Activated T-cell treated with anti-CD3 and anti-CD28 coated beads, Interleukin-2, amount 50 U/mL, for 72 hours (primary cell): Measurements from ENCODE around the gene UROC1. TPM values are rescaled to one million over a fixed set of nuclear protein-coding genes. Genes with fewer than 3 reads are reported as not detected.

ENCODE experiments used
- ATAC-seq, 2 donors: fragments of 150-1000 bp; cut with Tn5 transposase; replicated peaks in 1 of 2; 2 replicates each; pipeline ENCODE4 v1.10.0; 2021; ENCODE audit warnings: moderate library complexity in 2 of 2, mild to moderate bottlenecking in 1 of 2
- DNase-seq, 2 donors: peaks; one replicate each; pipeline ENCODE4 v3.0.0; 2021 to 2022; ENCODE audit warnings: mixed read lengths in 1 of 2
- H3K27ac Mint-ChIP-seq: one replicate; pipeline ENCODE4 v1.8.0; 2022; ENCODE audit warnings: mild to moderate bottlenecking, moderate library complexity, mixed read lengths
- H3K27me3 Mint-ChIP-seq: one replicate; pipeline ENCODE4 v1.8.0; 2022; ENCODE audit warnings: low read depth, mixed read lengths
- H3K36me3 Mint-ChIP-seq, 2 donors: one replicate each; pipeline ENCODE4 v1.8.0; 2022; ENCODE audit warnings: mixed read lengths in 2 of 2, mild to moderate bottlenecking in 1 of 2; ENCODE audit not compliant: insufficient read depth in 2 of 2
- H3K4me1 Mint-ChIP-seq: one replicate; pipeline ENCODE4 v1.8.0; 2022; ENCODE audit warnings: low read depth, mixed read lengths
- H3K4me3 Mint-ChIP-seq, 2 donors: one replicate each; pipeline ENCODE4 v1.8.0; 2022; ENCODE audit warnings: mild to moderate bottlenecking in 2 of 2, mixed read lengths in 2 of 2, moderate library complexity in 2 of 2
- H3K9me3 Mint-ChIP-seq, 2 donors: one replicate each; pipeline ENCODE4 v1.8.0; 2022; ENCODE audit warnings: mixed read lengths in 2 of 2
- total RNA-seq, 2 donors: library from RNA; stranded (reverse); gene quantifications; one replicate each; pipeline ENCODE4 v1.2.3, GENCODE V29; 2022

UROC1 gene
- total RNA-seq, 2 donors from 2014 or later: not detected

- no peaks in the 10 kb centered on the region for H3K36me3 Mint-ChIP-seq
- H3K9me3 Mint-ChIP-seq: no peaks in the 10 kb centered on the region
- H3K4me3 Mint-ChIP-seq: no peak overlapping the region
- DNase-seq: no peak
- H3K27me3 Mint-ChIP-seq: no peaks in the 10 kb centered on the region
- H3K27ac Mint-ChIP-seq: no peak overlapping the region
- H3K4me1 Mint-ChIP-seq: no peaks in the 10 kb centered on the region
- ATAC-seq: no peak
These were observed 4.5 kb downstream of the UROC1 start for GRCh38 chr3:126512916-126513650.

- no peak overlapping the region for H3K4me3 Mint-ChIP-seq
- no peak for ATAC-seq
- H3K36me3 Mint-ChIP-seq: no peaks in the 10 kb centered on the region
- H3K4me1 Mint-ChIP-seq: no peaks in the 10 kb centered on the region
- DNase-seq: no peak
- no peak overlapping the region for H3K27ac Mint-ChIP-seq
- H3K27me3 Mint-ChIP-seq: no peaks in the 10 kb centered on the region
- no peaks in the 10 kb centered on the region for H3K9me3 Mint-ChIP-seq
These were observed 5.5 kb downstream of the UROC1 start for GRCh38 chr3:126512026-126512425.

- Mint-ChIP-seq H3K27me3 (no peaks in the 10 kb centered on the region), H3K9me3 (no peaks in the 10 kb centered on the region), H3K36me3 (no peaks in the 10 kb centered on the region), H3K27ac (no peak overlapping the region), H3K4me3 (no peak overlapping the region), H3K4me1 (no peaks in the 10 kb centered on the region)
- ATAC-seq: no peak
- DNase-seq: no peak
These were observed 6.3 kb downstream of the UROC1 start for GRCh38 chr3:126511291-126511690.

GRCh38 chr3:126510308-126510910 lies 7.2 kb downstream of the UROC1 start:
- no peaks in the 10 kb centered on the region for H3K36me3 Mint-ChIP-seq
- H3K27me3 Mint-ChIP-seq: no peaks in the 10 kb centered on the region
- ATAC-seq (no peak), DNase-seq (no peak)
- H3K9me3 Mint-ChIP-seq: no peaks in the 10 kb centered on the region
- H3K27ac Mint-ChIP-seq: no peak overlapping the region
- H3K4me3 Mint-ChIP-seq: no peak overlapping the region
- H3K4me1 Mint-ChIP-seq: no peaks in the 10 kb centered on the region

GRCh38 chr3:126509597-126510307 lies 7.8 kb downstream of the UROC1 start:
- no peaks in the 10 kb centered on the region for H3K4me1 Mint-ChIP-seq
- DNase-seq (no peak), ATAC-seq (no peak)
- H3K27ac Mint-ChIP-seq: no peak overlapping the region
- H3K27me3 Mint-ChIP-seq: no peaks in the 10 kb centered on the region
- H3K9me3 Mint-ChIP-seq: no peaks in the 10 kb centered on the region
- H3K4me3 Mint-ChIP-seq: no peak overlapping the region
- H3K36me3 Mint-ChIP-seq: no peaks in the 10 kb centered on the region

GRCh38 chr3:126508564-126508964 lies 9.0 kb downstream of the UROC1 start:
- H3K36me3 Mint-ChIP-seq: no peaks in the 10 kb centered on the region
- no peak for ATAC-seq
- no peak for DNase-seq

GRCh38 chr3:126507886-126508285 lies 9.7 kb downstream of the UROC1 start:
- DNase-seq (no peak), ATAC-seq (no peak)
- H3K27me3 Mint-ChIP-seq: no peaks in the 10 kb centered on the region
- no peaks in the 10 kb centered on the region for H3K4me1 Mint-ChIP-seq
- H3K4me3 Mint-ChIP-seq: no peak overlapping the region
- H3K36me3 Mint-ChIP-seq: no peaks in the 10 kb centered on the region
- H3K9me3 Mint-ChIP-seq: no peaks in the 10 kb centered on the region
- H3K27ac Mint-ChIP-seq: no peak overlapping the region

More at GRCh38 chr3:126508564-126508964, 9.0 kb downstream of the UROC1 start:
- Mint-ChIP-seq H3K4me3 (no peak overlapping the region), H3K27ac (no peak overlapping the region), H3K4me1 (no peaks in the 10 kb centered on the region), H3K9me3 (no peaks in the 10 kb centered on the region), H3K27me3 (no peaks in the 10 kb centered on the region)

GRCh38 chr3:126503701-126504100 lies 13.9 kb downstream of the UROC1 start:
- H3K4me3 Mint-ChIP-seq: no peak overlapping the region
- DNase-seq: no peak
- H3K36me3 Mint-ChIP-seq: no peaks in the 10 kb centered on the region
- H3K9me3 Mint-ChIP-seq: no peaks in the 10 kb centered on the region
- H3K27me3 Mint-ChIP-seq: no peaks in the 10 kb centered on the region
- no peaks in the 10 kb centered on the region for H3K4me1 Mint-ChIP-seq
- no peak for ATAC-seq
- H3K27ac Mint-ChIP-seq: no peak overlapping the region

GRCh38 chr3:126502656-126503055 lies 14.9 kb downstream of the UROC1 start:
- no peaks in the 10 kb centered on the region for H3K9me3 Mint-ChIP-seq
- ATAC-seq (no peak), DNase-seq (no peak)
- no peak overlapping the region for H3K27ac Mint-ChIP-seq
- no peaks in the 10 kb centered on the region for H3K4me1 Mint-ChIP-seq
- H3K36me3 Mint-ChIP-seq: no peaks in the 10 kb centered on the region
- no peaks in the 10 kb centered on the region for H3K27me3 Mint-ChIP-seq
- no peak overlapping the region for H3K4me3 Mint-ChIP-seq

- H3K4me1 Mint-ChIP-seq: no peaks in the 10 kb centered on the region
These were observed 15.8 kb downstream of the UROC1 start for GRCh38 chr3:126501736-126502135.

GRCh38 chr3:126501054-126501453 lies 16.5 kb downstream of the UROC1 start:
- ATAC-seq: no peak
- no peak overlapping the region for H3K27ac Mint-ChIP-seq
- H3K9me3 Mint-ChIP-seq: no peaks in the 10 kb centered on the region

More at GRCh38 chr3:126501736-126502135, 15.8 kb downstream of the UROC1 start:
- H3K4me3 Mint-ChIP-seq: no peak overlapping the region
- no peaks in the 10 kb centered on the region for H3K9me3 Mint-ChIP-seq
- DNase-seq (no peak), ATAC-seq (no peak)
- H3K27ac Mint-ChIP-seq: no peak overlapping the region
- no peaks in the 10 kb centered on the region for H3K27me3 Mint-ChIP-seq
- no peaks in the 10 kb centered on the region for H3K36me3 Mint-ChIP-seq

GRCh38 chr3:126500016-126500415 lies 17.6 kb downstream of the UROC1 start:
- DNase-seq: no peak
- Mint-ChIP-seq H3K4me1 (no peaks in the 10 kb centered on the region), H3K36me3 (no peaks in the 10 kb centered on the region), H3K27me3 (no peaks in the 10 kb centered on the region), H3K4me3 (no peak overlapping the region), H3K27ac (no peak overlapping the region), H3K9me3 (no peaks in the 10 kb centered on the region)
- ATAC-seq: no peak

More at GRCh38 chr3:126501054-126501453, 16.5 kb downstream of the UROC1 start:
- no peak overlapping the region for H3K4me3 Mint-ChIP-seq
- no peaks in the 10 kb centered on the region for H3K36me3 Mint-ChIP-seq
- H3K4me1 Mint-ChIP-seq: no peaks in the 10 kb centered on the region
- no peak for DNase-seq
- no peaks in the 10 kb centered on the region for H3K27me3 Mint-ChIP-seq

GRCh38 chr3:126499401-126499800 lies 18.2 kb downstream of the UROC1 start:
- no peaks in the 10 kb centered on the region for H3K4me1 Mint-ChIP-seq
- H3K27me3 Mint-ChIP-seq: no peaks in the 10 kb centered on the region
- no peaks in the 10 kb centered on the region for H3K9me3 Mint-ChIP-seq
- no peak overlapping the region for H3K4me3 Mint-ChIP-seq
- no peaks in the 10 kb centered on the region for H3K36me3 Mint-ChIP-seq
- ATAC-seq (no peak), DNase-seq (no peak)
- no peak overlapping the region for H3K27ac Mint-ChIP-seq
